ENCODE data around the gene PAGR1. TPM values are rescaled to one million over a fixed set of nuclear protein-coding genes. Genes with fewer than 3 reads are reported as not detected.

Gene PAGR1
- total RNA-seq, 1 donor from 2014 or later = 53.9 TPM

- no peak overlapping the region for H3K4me3 ChIP-seq (ENCODE audit: low read depth, low read length)
- no peak for TF ChIP-seq CTCF (IDR thresholded peaks at IDR 0.05; ENCODE audit: insufficient read depth, low read length, poor library complexity, severe bottlenecking)
- peaks cover 7% of the 10 kb centered on the region for H3K36me3 ChIP-seq (ENCODE audit: control insufficient read depth, insufficient read depth, low read length)
- no peaks in the 10 kb centered on the region for H3K27me3 ChIP-seq (ENCODE audit: control insufficient read depth, insufficient read depth, low read length)
- DNase-seq (ENCODE audit: low read depth) = no peak
Measured at GRCh38 chr16:29839822-29840221, 23.9 kb downstream of the PAGR1 start.

DNA sequence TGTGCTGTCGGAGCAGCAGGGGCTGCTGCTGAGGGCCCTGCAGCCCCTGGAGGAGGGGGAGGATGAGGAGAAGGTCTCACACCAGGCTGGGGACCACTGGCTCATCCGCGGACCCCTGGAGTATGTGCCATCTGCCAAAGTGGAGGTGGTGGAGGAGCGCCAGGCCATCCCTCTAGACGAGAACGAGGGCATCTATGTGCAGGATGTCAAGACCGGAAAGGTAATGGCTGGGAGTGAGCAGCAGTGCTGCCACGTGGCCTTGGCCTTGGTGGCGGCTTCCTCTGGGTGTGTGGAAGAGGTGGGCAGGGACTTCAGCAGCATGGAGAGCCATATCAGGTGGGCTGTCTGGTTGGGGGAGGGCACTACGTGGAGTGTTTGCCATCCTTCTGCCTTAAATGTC lies 24.3 kb downstream of the PAGR1 start:
- H3K36me3 ChIP-seq (ENCODE audit: control insufficient read depth, insufficient read depth, low read length) = peaks cover 4% of the 10 kb centered on the region
- TF ChIP-seq CTCF (IDR thresholded peaks at IDR 0.05; ENCODE audit: insufficient read depth, low read length, poor library complexity, severe bottlenecking) = no peak
- no peaks in the 10 kb centered on the region for H3K27me3 ChIP-seq (ENCODE audit: control insufficient read depth, insufficient read depth, low read length)
- H3K4me3 ChIP-seq (ENCODE audit: low read depth, low read length) = no peak overlapping the region
- no peak for DNase-seq (ENCODE audit: low read depth)

GRCh38 chr16:29841631-29842030 lies 25.7 kb downstream of the PAGR1 start:
- Histone ChIP-seq H3K36me3 (ENCODE audit: control insufficient read depth, insufficient read depth, low read length) (peaks cover 4% of the 10 kb centered on the region), H3K27me3 (ENCODE audit: control insufficient read depth, insufficient read depth, low read length) (no peaks in the 10 kb centered on the region), H3K4me3 (ENCODE audit: low read depth, low read length) (no peak overlapping the region)
- TF ChIP-seq CTCF (IDR thresholded peaks at IDR 0.05; ENCODE audit: insufficient read depth, low read length, poor library complexity, severe bottlenecking) = no peak
- no peak for DNase-seq (ENCODE audit: low read depth)

GRCh38 chr16:29842732-29843346 lies 26.9 kb downstream of the PAGR1 start:
- TF ChIP-seq CTCF (IDR thresholded peaks at IDR 0.05; ENCODE audit: insufficient read depth, low read length, poor library complexity, severe bottlenecking) = no peak
- peaks cover 4% of the 10 kb centered on the region for H3K36me3 ChIP-seq (ENCODE audit: control insufficient read depth, insufficient read depth, low read length)
- no peak for DNase-seq (ENCODE audit: low read depth)
- H3K4me3 ChIP-seq (ENCODE audit: low read depth, low read length) = no peak overlapping the region
- no peaks in the 10 kb centered on the region for H3K27me3 ChIP-seq (ENCODE audit: control insufficient read depth, insufficient read depth, low read length)

- no peak overlapping the region for H3K4me3 ChIP-seq (ENCODE audit: low read depth, low read length)
- no peak for TF ChIP-seq CTCF (IDR thresholded peaks at IDR 0.05; ENCODE audit: insufficient read depth, low read length, poor library complexity, severe bottlenecking)
- H3K27me3 ChIP-seq (ENCODE audit: control insufficient read depth, insufficient read depth, low read length) = no peaks in the 10 kb centered on the region
- DNase-seq (ENCODE audit: low read depth) = no peak
- H3K36me3 ChIP-seq (ENCODE audit: control insufficient read depth, insufficient read depth, low read length) = peaks cover 4% of the 10 kb centered on the region
Measured at GRCh38 chr16:29843931-29844330, 28.0 kb downstream of the PAGR1 start.

All from kidney epithelial cell (primary cell).